Fibroblast of the aortic adventitia (primary cell): ENCODE data around the gene HMCN1. TPM values are rescaled to one million over a fixed set of nuclear protein-coding genes. Genes with fewer than 3 reads are reported as not detected.

Experiments used
- DNase-seq: peaks from one replicate; pipeline ENCODE4 v3.0.0-alpha.2; 2010; ENCODE audit warnings: low read depth
- H3K4me3 ChIP-seq: 2 replicates; pipeline ENCODE4 v1.5.1; 2011; ENCODE audit warnings: low read depth, mild to moderate bottlenecking, control low read depth, low read length, moderate library complexity
- total RNA-seq: library from RNA; depleted of rRNA; stranded (reverse); fragments of >200 nt; gene quantifications from 2 replicates; pipeline ENCODE4 v1.2.3, GENCODE V29; 2012; ENCODE audit warnings: low replicate concordance
- TF ChIP-seq, protein P1 (sequence below): IDR thresholded peaks from 2 replicates; pipeline ENCODE4 v1.5.1; 2011; ENCODE audit warnings: mild to moderate bottlenecking, low read length, control low read depth, inconsistent platforms; ENCODE audit not compliant: insufficient read depth

HMCN1 gene
- total RNA-seq, 1 donor, result 106 TPM

DNA sequence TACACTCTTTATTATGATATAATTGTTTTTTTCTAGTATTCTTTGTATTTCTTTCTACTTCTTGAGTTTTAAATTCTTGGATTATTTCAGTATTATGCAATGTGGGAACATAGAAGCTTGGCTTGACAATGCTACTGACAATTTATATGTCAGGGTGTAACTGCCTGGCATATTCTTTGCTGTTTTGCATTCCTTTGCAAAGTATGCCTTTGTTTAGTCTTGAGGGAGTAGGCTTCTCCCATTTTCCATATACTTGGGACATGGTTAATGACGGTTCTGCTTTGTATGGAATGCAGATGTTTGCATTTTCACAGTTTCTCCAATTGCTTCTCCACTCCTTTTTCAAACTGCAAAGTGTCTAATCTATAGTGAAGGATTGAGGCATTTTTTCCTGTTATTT is 109.8 kb downstream of the HMCN1 start:
- TF ChIP-seq, protein P1, sequence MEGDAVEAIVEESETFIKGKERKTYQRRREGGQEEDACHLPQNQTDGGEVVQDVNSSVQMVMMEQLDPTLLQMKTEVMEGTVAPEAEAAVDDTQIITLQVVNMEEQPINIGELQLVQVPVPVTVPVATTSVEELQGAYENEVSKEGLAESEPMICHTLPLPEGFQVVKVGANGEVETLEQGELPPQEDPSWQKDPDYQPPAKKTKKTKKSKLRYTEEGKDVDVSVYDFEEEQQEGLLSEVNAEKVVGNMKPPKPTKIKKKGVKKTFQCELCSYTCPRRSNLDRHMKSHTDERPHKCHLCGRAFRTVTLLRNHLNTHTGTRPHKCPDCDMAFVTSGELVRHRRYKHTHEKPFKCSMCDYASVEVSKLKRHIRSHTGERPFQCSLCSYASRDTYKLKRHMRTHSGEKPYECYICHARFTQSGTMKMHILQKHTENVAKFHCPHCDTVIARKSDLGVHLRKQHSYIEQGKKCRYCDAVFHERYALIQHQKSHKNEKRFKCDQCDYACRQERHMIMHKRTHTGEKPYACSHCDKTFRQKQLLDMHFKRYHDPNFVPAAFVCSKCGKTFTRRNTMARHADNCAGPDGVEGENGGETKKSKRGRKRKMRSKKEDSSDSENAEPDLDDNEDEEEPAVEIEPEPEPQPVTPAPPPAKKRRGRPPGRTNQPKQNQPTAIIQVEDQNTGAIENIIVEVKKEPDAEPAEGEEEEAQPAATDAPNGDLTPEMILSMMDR, result no peak
- peak; percentile 76 for DNase-seq
- no peak overlapping the region for H3K4me3 ChIP-seq

GRCh38 chr1:185846672-185847444 is 112.7 kb downstream of the HMCN1 start:
- no peak overlapping the region for H3K4me3 ChIP-seq
- peak; percentile 74 for DNase-seq
- TF ChIP-seq, protein P1, result no peak

DNA sequence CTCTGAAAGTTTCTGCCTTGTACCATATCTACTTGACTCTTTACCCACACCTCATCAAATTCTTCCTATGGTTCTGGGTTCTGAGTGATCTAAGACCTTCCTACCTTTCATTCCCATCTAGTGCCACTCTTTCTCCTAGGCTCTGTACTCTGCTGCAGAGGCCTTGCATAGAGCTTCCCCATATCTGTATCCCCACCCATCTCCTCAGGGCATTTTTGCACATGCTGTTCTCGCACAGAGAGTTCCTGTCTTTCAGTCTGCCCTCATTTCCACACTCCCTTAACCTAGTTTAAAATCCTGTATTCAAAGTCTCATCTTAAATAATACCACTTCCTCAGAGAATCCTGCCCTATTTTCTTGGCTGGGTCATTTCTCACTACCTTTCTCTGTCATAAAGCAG is 114.8 kb downstream of the HMCN1 start:
- H3K4me3 ChIP-seq, result no peak overlapping the region
- TF ChIP-seq, protein P1, result no peak
- DNase-seq, result no peak

- peak; percentile 47 for DNase-seq
- TF ChIP-seq, protein P1, result no peak
Measured at GRCh38 chr1:185850366-185850765, 116.2 kb downstream of the HMCN1 start.

DNA sequence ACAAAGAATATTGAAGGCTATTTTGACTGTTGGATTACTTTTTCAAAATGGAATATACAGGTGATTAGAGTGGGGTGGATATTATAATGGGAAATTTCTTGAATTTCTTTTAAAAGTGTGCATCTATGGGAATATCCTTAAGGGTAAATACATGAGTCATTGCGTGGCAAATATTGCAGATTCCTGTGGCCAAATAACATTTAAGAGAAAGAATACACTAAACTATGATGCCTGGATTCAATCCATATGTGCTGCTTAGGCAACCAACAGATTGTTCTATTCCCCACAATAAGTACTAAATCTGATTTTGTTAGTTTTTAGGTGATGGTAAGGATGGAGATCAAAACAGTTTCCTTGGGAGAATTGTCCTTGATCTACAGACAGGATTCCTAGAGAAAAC is 119.5 kb downstream of the HMCN1 start:
- peak; percentile 91 for DNase-seq
- TF ChIP-seq, protein P1, result no peak
- H3K4me3 ChIP-seq, result no peak overlapping the region

More at GRCh38 chr1:185850366-185850765, 116.2 kb downstream of the HMCN1 start:
- no peak overlapping the region for H3K4me3 ChIP-seq

DNA sequence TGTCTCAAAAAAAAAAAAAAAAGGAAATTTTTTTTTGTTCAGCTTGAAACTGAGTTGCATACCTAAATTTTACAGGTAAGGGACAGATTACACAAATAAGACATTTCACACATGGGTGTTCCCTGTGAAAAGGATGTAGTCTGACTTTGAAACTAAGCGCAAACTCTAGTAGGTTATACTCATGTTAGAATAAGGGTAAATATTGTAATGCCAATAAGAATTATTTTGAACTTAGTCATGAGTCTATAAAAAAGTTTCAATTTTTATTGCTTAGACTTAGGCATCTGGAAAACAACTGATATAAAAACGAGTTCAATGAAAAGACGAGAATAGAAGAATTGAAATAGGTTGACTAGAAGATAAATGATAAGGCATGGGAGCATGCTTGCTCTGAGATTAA is 122.3 kb downstream of the HMCN1 start:
- TF ChIP-seq, protein P1, result no peak
- no peak overlapping the region for H3K4me3 ChIP-seq
- DNase-seq, result no peak
